ENCODE measurements around the gene TMEM14C.
"Not testable (repeated sequence)": the region's sequence is repeated elsewhere in the genome, so short reads cannot be mapped to it uniquely, and the experiment has no call there.

The TMEM14C gene

DNA sequence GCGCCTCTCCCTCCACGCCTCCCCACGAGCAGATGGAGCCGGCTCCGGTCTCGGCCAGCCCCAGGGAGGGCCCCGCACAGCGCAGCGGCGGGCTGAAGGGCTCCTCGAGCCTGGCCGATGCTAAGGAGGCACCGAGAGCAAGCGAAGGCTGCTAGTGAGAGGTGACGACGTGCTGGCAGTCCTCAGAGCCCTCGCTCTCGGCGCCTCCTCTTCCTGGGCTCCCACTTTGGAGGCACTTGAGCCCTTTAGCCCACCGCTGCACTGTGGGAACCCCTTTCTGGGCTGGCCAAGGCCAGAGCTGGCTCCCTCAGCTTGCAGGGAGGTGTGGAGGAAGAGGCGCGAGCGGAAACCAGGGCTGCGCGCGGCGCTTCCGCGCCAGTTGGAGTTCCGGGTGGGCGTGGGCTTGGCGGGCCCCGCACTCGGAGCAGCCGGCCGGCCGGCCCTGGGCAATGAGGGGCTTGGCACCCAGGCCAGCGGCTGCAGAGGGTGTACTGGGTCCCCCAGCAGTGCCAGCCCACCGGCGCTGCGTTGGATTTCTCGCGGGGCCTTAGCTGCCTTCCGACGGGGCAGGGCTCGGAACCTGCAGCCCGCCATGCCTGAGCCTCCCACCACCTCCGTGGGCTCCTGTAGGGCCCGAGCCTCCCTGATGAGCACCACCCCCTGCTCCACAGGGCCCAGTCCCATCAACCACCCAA is 2.5 kb upstream of the TMEM14C start:
- DNase-seq, result peak in 5 of 10 donors; percentile 22 to 90 (median 32)
- intact Hi-C loops (cut with DNase I), result no loop called here

GRCh38 chr6:10720960-10721849 is 1.7 kb upstream of the TMEM14C start:
- DNase-seq; intact Hi-C loops (cut with DNase I): not testable (repeated sequence)

- intact Hi-C loops (cut with DNase I), result loop anchor here (1.0 kb wide), 1 partner anchor 25 kb away; the partner anchor contains the start of gene TMEM14B
- DNase-seq, result no peak
Observed at GRCh38 chr6:10721850-10722569, 860 bp upstream of the TMEM14C start.

- no peak for DNase-seq
- intact Hi-C loops (cut with DNase I), result loop anchor here (1.0 kb wide), 1 partner anchor 25 kb away; the partner anchor contains the start of gene TMEM14B
Observed at GRCh38 chr6:10722570-10722819, 375 bp upstream of the TMEM14C start.

DNA sequence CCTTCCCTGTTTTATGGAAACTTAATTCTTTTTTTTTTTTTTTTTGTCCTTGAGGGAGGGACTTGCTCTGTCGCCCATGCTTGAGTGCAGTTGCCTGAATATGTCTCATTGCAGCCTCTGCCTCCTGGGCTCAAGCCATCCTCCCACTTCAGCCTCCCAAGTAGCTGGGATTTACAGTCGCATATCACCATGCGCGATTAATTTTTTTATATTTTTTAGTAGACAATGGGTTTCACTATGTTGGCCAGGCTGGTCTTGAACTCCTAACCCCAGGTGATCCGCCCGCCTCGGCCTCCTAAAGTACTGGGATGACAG is 654 bp downstream of the TMEM14C start:
- intact Hi-C loops (cut with DNase I), result loop anchor here (1.0 kb wide), 1 partner anchor 29 kb away; the partner anchor contains the start of genes C6orf52 and PAK1IP1
- peak in 1 of 10 donors; percentile 4 for DNase-seq

GRCh38 chr6:10725044-10725443 is 2.2 kb downstream of the TMEM14C start:
- DNase-seq, result no peak
- intact Hi-C loops (cut with DNase I), result no loop called here

DNA sequence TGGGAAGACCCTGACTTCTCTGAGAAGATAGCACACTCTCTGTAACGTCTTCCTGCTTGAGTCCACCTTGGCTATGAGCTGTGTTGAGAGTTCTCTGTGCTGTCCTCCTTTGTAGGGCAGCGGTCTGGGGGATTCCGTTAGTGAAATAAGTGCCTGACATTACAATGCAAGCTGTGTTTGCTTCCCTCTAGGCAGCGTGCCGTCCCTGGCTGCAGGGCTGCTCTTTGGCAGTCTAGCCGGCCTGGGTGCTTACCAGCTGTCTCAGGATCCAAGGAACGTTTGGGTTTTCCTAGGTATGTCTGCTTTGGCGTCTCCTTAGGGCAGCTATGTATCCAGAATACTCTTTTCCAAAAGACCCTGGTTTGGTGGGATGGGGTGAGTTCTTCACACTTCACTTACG is 2.8 kb downstream of the TMEM14C start:
- DNase-seq, result peak in 6 of 10 donors; percentile 14 to 85 (median 46)
- intact Hi-C loops (cut with DNase I), result no loop called here

DNA sequence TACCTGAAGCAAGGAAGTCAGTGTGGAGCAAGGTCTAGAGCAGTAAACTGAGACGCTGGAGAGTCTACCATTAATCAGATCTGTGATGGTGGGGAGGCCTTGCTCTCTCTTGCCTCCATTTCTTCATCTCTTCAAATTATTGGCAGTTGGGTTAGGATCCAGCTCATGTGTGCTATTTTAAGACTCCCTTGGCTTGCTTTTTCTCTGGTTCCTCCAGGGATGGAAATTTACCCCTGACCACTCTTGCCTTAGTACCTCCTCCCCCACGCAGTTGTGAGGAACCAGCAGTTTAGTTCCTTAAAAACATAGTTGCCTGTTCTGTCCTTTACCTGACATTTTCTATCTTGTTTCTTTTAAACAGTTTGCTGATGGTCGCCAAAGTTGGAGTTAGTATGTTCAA is 7.4 kb downstream of the TMEM14C start:
- peak in 1 of 10 donors; percentile 61 for DNase-seq
- intact Hi-C loops (cut with DNase I), result no loop called here

- DNase-seq, result no peak
- intact Hi-C loops (cut with DNase I), result no loop called here
Observed at GRCh38 chr6:10733151-10733715, 10.4 kb downstream of the TMEM14C start.

GRCh38 chr6:10733863-10734262 is 11.0 kb downstream of the TMEM14C start:
- intact Hi-C loops (cut with DNase I), result no loop called here
- DNase-seq, result no peak

GRCh38 chr6:10736731-10737130 is 13.9 kb downstream of the TMEM14C start:
- intact Hi-C loops (cut with DNase I), result no loop called here

DNA sequence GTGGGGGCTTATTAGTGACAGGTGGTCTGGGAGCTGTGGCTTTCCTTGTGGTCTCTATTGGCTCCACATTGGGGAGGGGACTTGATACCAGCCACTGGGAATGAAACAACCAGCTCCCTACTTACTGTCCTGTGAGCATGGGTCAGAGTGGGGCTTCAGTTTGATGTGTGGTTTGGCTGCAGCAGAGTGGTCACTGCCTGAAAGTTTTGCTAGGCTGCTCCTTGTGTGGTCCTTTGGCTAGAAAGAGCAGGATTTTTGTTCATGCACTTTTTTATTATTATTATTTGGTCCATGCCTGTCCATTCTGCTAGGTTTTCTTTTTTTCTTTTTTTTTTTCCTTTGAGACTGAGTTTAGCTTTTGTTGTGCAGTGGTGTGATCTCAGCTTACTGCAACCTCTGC is 17.2 kb downstream of the TMEM14C start:
- intact Hi-C loops (cut with DNase I), result loop anchor here (10.0 kb wide), 1 partner anchor 225 kb away; no protein-coding TSS in a partner anchor
- no peak for DNase-seq

More at GRCh38 chr6:10736731-10737130, 13.9 kb downstream of the TMEM14C start:
- DNase-seq, result no peak

- intact Hi-C loops (cut with DNase I), result loop anchor here (10.0 kb wide), 1 partner anchor 227 kb away; no protein-coding TSS in a partner anchor
- DNase-seq, result peak in 1 of 10 donors; percentile 11
Observed at GRCh38 chr6:10741643-10742042, 18.8 kb downstream of the TMEM14C start.

DNA sequence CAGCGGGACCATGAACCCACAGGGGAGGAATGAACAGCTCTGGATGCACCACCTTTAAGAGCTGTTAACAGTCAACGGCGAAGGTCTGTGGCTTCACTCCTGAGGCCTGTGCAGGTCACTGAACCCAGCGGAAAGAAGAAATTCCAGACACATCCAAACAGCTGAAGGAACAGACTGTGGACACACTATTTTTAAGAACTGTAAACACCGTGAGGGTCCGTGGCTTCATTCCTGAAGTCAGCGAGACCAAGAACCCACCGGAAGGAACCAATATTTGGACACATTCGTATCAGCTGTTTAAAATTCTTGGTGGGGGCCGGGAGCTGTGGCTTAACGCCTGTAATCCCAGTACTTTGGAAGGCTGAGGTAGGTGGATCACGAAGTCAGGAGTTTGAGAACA is 19.4 kb downstream of the TMEM14C start:
- intact Hi-C loops (cut with DNase I), result loop anchor here (10.0 kb wide), 1 partner anchor 227 kb away; no protein-coding TSS in a partner anchor

DNA sequence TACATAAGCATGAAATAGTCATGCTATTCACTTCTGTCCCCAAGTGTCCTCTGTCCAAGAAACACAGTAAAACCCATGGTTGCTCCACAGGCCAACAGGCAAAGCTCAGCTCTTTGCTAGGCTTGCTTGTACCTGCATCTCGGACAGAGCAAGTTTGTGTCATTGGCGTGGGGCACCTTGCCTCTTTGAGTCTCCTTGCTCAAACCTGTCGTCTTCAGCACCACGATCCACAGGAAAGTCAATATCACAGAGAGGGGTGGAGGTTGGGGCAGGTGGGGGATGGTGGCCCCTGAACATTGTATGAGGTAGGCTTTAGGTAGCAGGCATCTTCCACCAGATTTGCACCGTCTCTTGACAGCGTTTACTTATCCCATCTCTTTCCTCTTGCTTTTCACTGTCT is 20.6 kb downstream of the TMEM14C start:
- intact Hi-C loops (cut with DNase I), result loop anchor here (10.0 kb wide), 1 partner anchor 229 kb away; no protein-coding TSS in a partner anchor
- no peak for DNase-seq

More for the DNA sequence above, 19.4 kb downstream of the TMEM14C start:
- DNase-seq, result peak in 1 of 10 donors; percentile 51

DNA sequence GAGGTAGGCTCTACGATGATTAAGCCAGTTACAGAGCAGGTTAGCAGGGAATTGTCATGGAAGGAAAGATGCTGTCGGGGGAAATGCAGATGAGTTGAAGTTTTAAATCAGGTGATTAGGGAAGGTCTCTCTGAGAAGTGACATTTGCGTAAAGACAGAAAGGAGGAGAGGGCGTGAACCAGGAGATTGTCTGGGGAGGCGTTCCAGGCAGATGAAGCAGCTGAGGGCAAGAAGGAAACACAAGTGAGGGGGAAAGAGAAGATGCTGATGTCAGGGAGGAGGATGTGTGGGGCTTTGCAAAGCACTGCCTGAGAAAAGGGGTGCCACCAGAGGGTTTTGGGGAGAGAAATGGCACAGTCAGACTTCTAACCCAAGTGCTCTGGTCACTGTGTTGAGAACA is 22.2 kb downstream of the TMEM14C start:
- intact Hi-C loops (cut with DNase I), result loop anchor here (10.0 kb wide), 1 partner anchor 230 kb away; no protein-coding TSS in a partner anchor
- DNase-seq, result no peak

GRCh38 chr6:10746915-10747250 is 24.0 kb downstream of the TMEM14C start:
- intact Hi-C loops (cut with DNase I), result loop anchor here (1.0 to 10.0 kb wide), 3 partner anchors 25 to 232 kb away; partner anchors contain the start of genes C6orf52 and PAK1IP1
- no peak for DNase-seq

DNA sequence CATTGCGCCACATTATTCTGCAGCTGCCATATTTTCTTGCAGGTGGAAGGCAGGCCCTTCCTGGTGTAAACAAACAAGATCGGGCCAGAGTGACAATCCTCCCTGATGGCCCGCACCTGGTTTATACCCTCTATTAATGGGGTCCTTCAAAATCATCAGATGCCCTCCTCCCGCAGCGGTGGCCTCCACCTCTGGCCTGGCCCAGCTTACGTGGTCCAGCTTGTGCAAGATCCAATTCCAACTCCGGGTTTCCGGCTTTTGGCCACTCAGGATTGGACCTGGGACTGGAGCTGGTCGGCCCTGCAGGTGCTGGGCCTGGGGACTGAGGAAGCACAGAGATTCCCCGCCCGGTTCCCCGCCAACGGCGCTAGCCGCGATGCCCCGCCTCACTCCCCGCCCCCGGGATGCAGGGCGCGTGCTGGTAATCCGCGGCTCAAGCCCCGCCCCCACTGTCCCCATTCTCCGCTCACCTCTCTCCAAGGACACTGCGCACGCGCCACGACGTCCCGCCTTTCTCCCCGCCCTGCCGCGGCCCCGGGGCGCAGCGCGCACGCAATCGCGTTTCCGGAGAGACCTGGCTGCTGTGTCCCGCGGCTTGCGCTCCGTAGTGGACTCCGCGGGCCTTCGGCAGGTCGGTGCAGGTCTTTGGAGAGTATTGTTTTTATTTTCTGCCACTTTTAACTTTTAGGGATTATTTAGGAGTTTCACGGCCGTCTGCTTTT is 24.5 kb downstream of the TMEM14C start, which contains the start of gene TMEM14B:
TSS of gene TMEM14B (plus strand) at position 555 of the 722 bp plus-strand sequence. CDS start 1,441 bp downstream, outside the sequence.
- intact Hi-C loops (cut with DNase I), result loop anchor here (1.0 to 10.0 kb wide), 3 partner anchors 25 to 233 kb away; partner anchors contain the start of genes C6orf52 and PAK1IP1
- peak; percentile 98 to 100 (median 100) for DNase-seq

DNA sequence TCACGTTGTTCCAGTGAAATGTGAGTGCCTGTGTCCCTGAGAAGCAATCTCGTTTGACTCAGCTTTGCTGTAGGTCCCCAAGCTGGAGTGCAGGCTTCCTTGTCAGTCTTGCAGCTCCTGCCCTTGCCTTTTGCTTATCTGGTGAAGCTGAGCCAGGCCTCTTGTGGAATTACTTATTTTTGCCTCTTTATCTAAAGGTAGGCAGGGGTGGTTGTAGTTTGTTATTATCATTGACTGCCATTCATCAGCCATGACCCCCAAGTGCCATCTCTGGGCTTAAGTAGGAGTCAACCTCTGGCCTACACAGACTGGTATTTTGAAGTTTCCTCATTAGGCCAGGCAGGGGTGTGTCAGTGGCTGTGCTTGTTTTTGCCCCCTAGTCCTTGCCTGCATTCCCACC is 26.9 kb downstream of the TMEM14C start:
- intact Hi-C loops (cut with DNase I), result loop anchor here (10.0 kb wide), 1 partner anchor 235 kb away; no protein-coding TSS in a partner anchor
- DNase-seq, result no peak
